Nucleus accumbens (tissue), 56 donors: Measurements from ENCODE around the gene DIP2C.
A peak's percentile ranks its signal among the peaks of the same experiment; 100 is the strongest.
"Not testable (repeated sequence)": the region's sequence is repeated elsewhere in the genome, so short reads cannot be mapped to it uniquely, and the experiment has no call there.

ENCODE experiments used
- DNase-seq, 56 donors: peaks; one replicate each; lab custom pipeline; 2025; lab: John Stamatoyannopoulos, UW

Gene DIP2C

GRCh38 chr10:586151-586550 lies 103.3 kb downstream of the DIP2C start:
- DNase-seq, result peak in 3 of 56 donors; percentile 17 to 47 (median 37)

GRCh38 chr10:585502-585901 lies 104.0 kb downstream of the DIP2C start:
- DNase-seq, result no peak

GRCh38 chr10:584497-585290 lies 104.8 kb downstream of the DIP2C start:
- DNase-seq, result not testable (repeated sequence)

- no peak for DNase-seq
Observed at GRCh38 chr10:583433-583832, 106.0 kb downstream of the DIP2C start.

GRCh38 chr10:581776-582330 lies 107.6 kb downstream of the DIP2C start:
- peak in 1 of 56 donors; percentile 34 for DNase-seq

- DNase-seq, result peak in 1 of 56 donors; percentile 53
Observed at GRCh38 chr10:580778-581177, 108.7 kb downstream of the DIP2C start.

- DNase-seq, result peak in 1 of 56 donors; percentile 29
Observed at GRCh38 chr10:576130-576465, 113.4 kb downstream of the DIP2C start.

- no peak for DNase-seq
Observed at GRCh38 chr10:575402-576129, 113.9 kb downstream of the DIP2C start.

GRCh38 chr10:572696-573095 lies 116.8 kb downstream of the DIP2C start:
- no peak for DNase-seq

GRCh38 chr10:571688-572451 lies 117.6 kb downstream of the DIP2C start:
- no peak for DNase-seq

- no peak for DNase-seq
Observed at GRCh38 chr10:571166-571565, 118.3 kb downstream of the DIP2C start.

- DNase-seq, result no peak
Observed at GRCh38 chr10:570628-571163, 118.8 kb downstream of the DIP2C start.

GRCh38 chr10:569961-570627 lies 119.4 kb downstream of the DIP2C start:
- DNase-seq, result no peak

GRCh38 chr10:568848-569247 lies 120.6 kb downstream of the DIP2C start:
- no peak for DNase-seq

GRCh38 chr10:567869-568268 lies 121.6 kb downstream of the DIP2C start:
- DNase-seq, result no peak

GRCh38 chr10:566241-566885 lies 123.1 kb downstream of the DIP2C start:
- DNase-seq, result no peak

GRCh38 chr10:565676-566075 lies 123.8 kb downstream of the DIP2C start:
- no peak for DNase-seq

GRCh38 chr10:565146-565545 lies 124.3 kb downstream of the DIP2C start:
- no peak for DNase-seq

GRCh38 chr10:563827-564226 lies 125.6 kb downstream of the DIP2C start:
- no peak for DNase-seq

- DNase-seq, result no peak
Observed at GRCh38 chr10:562142-562541, 127.3 kb downstream of the DIP2C start.
